Measurements from ENCODE around the gene VRTN.

Gene VRTN

DNA sequence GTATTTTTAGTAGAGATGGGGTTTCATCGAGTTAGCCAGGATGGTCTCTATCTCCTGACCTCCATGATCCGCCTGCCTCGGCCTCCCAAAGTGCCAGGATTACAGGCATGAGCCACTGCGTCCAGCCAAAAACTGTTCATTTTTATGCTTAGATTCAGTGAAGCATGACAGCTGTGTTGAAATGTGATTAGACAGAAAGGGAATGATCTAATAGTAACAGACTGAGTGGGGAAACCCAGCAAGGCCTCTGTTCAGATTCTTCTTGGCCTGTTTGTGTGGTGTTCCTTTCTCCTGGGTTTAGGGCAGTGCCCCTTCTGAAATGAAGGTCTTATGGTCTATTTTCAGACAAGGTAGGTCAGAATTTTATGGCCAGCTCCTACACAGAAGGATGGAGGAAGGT lies 33.7 kb upstream of the VRTN start:
- H3K4me1 ChIP-seq (ENCODE audit: insufficient read depth, low read length, poor library complexity, severe bottlenecking), result no peaks in the 10 kb centered on the region
- H4K20me1 ChIP-seq (ENCODE audit: insufficient read depth, low read length, poor library complexity, severe bottlenecking), result no peaks in the 10 kb centered on the region
- TF ChIP-seq EZH2phosphoT487 (IDR thresholded peaks at IDR 0.05; ENCODE audit: borderline replicate concordance) (no peak), CTCF (conservative IDR thresholded peaks at IDR 0.05; ENCODE audit: low read length) (no peak)

DNA sequence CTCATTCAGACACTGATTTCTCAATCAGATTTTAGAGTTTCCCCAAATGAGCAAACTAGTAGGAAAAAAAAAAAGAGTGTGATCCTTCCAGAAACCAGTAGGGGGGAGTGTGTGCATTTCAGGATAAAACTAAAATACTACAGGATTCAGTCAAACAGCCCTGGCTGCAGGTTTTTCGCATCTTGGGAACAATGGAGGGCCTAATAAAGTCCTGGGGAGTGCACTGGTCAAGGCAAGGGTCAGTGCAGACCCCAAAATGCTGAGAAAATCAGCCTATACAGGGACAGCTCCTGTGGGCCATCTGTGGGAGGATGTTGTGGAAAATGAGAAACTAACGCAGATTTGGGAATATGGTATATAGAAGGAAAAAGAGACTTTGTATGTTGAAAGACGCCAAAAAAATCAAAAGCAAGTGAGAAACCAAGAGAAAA lies 23.3 kb upstream of the VRTN start:
- H3K9me3 ChIP-seq (ENCODE audit: insufficient read depth, low read depth, low read length), result no peaks in the 10 kb centered on the region
- H3K27me3 ChIP-seq (ENCODE audit: insufficient read depth, low read length, poor library complexity, severe bottlenecking), result no peaks in the 10 kb centered on the region
- H3K9me2 ChIP-seq (replicated peaks; ENCODE audit: low read depth, low read length), result no peaks in the 10 kb centered on the region
- no peaks in the 10 kb centered on the region for H3F3A ChIP-seq (ENCODE audit: low read depth)
- no peaks in the 10 kb centered on the region for H3K36me3 ChIP-seq (ENCODE audit: insufficient read depth, low read length)
- no peak overlapping the region for H2AFZ ChIP-seq (ENCODE audit: low read length)
- no peaks in the 10 kb centered on the region for H4K20me1 ChIP-seq (ENCODE audit: insufficient read depth, low read length, poor library complexity, severe bottlenecking)
- no peaks in the 10 kb centered on the region for H3K79me2 ChIP-seq (ENCODE audit: insufficient read depth, low read length)
- H3K4me2 ChIP-seq (ENCODE audit: low read depth, low read length, poor library complexity, severe bottlenecking), result no peak overlapping the region
- no peak for TF ChIP-seq EZH2phosphoT487 (IDR thresholded peaks at IDR 0.05; ENCODE audit: borderline replicate concordance)
- TF ChIP-seq CTCF (conservative IDR thresholded peaks at IDR 0.05; ENCODE audit: low read length), result peak; percentile 73
- no peak overlapping the region for H3K9ac ChIP-seq (ENCODE audit: low read depth, low read length, poor library complexity, severe bottlenecking)
- H3K4me3 ChIP-seq (ENCODE audit: low read length, poor library complexity, severe bottlenecking), result no peak overlapping the region
- H3K4me1 ChIP-seq (ENCODE audit: insufficient read depth, low read length, poor library complexity, severe bottlenecking), result no peaks in the 10 kb centered on the region

More for the DNA sequence above, 33.7 kb upstream of the VRTN start:
- H3K4me2 ChIP-seq (ENCODE audit: low read depth, low read length, poor library complexity, severe bottlenecking), result no peak overlapping the region
- no peaks in the 10 kb centered on the region for H3K79me2 ChIP-seq (ENCODE audit: insufficient read depth, low read length)
- H3K36me3 ChIP-seq (ENCODE audit: insufficient read depth, low read length), result no peaks in the 10 kb centered on the region
- no peaks in the 10 kb centered on the region for H3K9me2 ChIP-seq (replicated peaks; ENCODE audit: low read depth, low read length)
- no peaks in the 10 kb centered on the region for H3F3A ChIP-seq (ENCODE audit: low read depth)
- no peak overlapping the region for H3K9ac ChIP-seq (ENCODE audit: low read depth, low read length, poor library complexity, severe bottlenecking)
- no peak overlapping the region for H3K4me3 ChIP-seq (ENCODE audit: low read length, poor library complexity, severe bottlenecking)
- no peak overlapping the region; the same call in 1 of the 2 replicates for H2AFZ ChIP-seq (ENCODE audit: low read length)
- H3K27me3 ChIP-seq (ENCODE audit: insufficient read depth, low read length, poor library complexity, severe bottlenecking), result no peaks in the 10 kb centered on the region
- no peaks in the 10 kb centered on the region for H3K9me3 ChIP-seq (ENCODE audit: insufficient read depth, low read depth, low read length)

GRCh38 chr14:74325446-74325845 lies 22.8 kb upstream of the VRTN start:
- Histone ChIP-seq H3K79me2 (ENCODE audit: insufficient read depth, low read length) (no peaks in the 10 kb centered on the region), H2AFZ (ENCODE audit: low read length) (peak overlapping the region; percentile 81; the same call in 1 of the 2 replicates), H3K36me3 (ENCODE audit: insufficient read depth, low read length) (no peaks in the 10 kb centered on the region), H3K9me2 (replicated peaks; ENCODE audit: low read depth, low read length) (no peaks in the 10 kb centered on the region), H3K4me2 (ENCODE audit: low read depth, low read length, poor library complexity, severe bottlenecking) (no peak overlapping the region), H4K20me1 (ENCODE audit: insufficient read depth, low read length, poor library complexity, severe bottlenecking) (no peaks in the 10 kb centered on the region), H3F3A (ENCODE audit: low read depth) (no peaks in the 10 kb centered on the region), H3K9ac (ENCODE audit: low read depth, low read length, poor library complexity, severe bottlenecking) (no peak overlapping the region), H3K9me3 (ENCODE audit: insufficient read depth, low read depth, low read length) (no peaks in the 10 kb centered on the region), H3K27me3 (ENCODE audit: insufficient read depth, low read length, poor library complexity, severe bottlenecking) (no peaks in the 10 kb centered on the region), H3K4me3 (ENCODE audit: low read length, poor library complexity, severe bottlenecking) (no peak overlapping the region), H3K4me1 (ENCODE audit: insufficient read depth, low read length, poor library complexity, severe bottlenecking) (no peaks in the 10 kb centered on the region)
- no peak for TF ChIP-seq CTCF (conservative IDR thresholded peaks at IDR 0.05; ENCODE audit: low read length)
- no peak for TF ChIP-seq EZH2phosphoT487 (IDR thresholded peaks at IDR 0.05; ENCODE audit: borderline replicate concordance)
